ENCODE measurements around the gene GPATCH1.

GPATCH1 gene

DNA sequence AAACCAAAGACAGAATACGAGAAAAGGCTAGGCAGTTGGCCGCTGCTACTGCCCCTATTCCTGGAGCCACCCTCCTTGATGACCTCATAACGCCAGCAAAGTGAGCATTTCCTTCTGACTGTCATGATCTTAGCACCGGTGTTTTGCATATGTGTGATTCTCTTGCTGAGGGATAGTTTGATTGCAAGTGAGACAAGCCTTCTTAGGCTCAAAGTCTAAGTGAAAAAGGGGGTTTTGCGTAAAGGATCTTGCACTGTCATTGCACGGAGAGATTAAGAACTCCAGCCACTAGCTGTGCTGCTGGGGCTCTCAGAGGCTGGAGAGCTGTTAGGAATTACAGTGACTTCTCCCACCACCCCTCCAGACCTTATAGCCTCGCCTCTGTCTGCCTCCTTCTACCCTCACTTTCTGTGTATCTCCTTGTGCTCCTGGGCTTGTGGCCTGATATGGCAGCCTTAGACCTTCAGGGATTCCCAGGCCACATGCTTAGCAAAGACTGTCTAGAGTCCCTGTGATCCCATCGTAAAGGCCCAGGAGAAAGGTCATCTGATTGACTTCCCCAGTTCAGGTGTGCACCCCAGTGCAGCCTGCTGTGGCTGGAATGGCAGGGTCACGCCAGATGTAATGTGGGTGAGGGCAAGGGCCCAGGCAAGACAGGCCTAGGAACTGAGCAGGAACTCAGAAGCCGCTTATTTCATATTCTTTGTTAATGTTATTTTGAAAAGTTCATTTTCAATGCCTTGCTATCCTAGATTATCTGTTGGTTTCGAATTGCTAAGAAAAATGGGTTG lies 12.6 kb downstream of the GPATCH1 start:
- H3K9me3 ChIP-seq (ENCODE audit: severe bottlenecking), result no peaks in the 10 kb centered on the region
- peaks cover 63% of the 10 kb centered on the region for H3K36me3 ChIP-seq
- TF ChIP-seq, protein P1, sequence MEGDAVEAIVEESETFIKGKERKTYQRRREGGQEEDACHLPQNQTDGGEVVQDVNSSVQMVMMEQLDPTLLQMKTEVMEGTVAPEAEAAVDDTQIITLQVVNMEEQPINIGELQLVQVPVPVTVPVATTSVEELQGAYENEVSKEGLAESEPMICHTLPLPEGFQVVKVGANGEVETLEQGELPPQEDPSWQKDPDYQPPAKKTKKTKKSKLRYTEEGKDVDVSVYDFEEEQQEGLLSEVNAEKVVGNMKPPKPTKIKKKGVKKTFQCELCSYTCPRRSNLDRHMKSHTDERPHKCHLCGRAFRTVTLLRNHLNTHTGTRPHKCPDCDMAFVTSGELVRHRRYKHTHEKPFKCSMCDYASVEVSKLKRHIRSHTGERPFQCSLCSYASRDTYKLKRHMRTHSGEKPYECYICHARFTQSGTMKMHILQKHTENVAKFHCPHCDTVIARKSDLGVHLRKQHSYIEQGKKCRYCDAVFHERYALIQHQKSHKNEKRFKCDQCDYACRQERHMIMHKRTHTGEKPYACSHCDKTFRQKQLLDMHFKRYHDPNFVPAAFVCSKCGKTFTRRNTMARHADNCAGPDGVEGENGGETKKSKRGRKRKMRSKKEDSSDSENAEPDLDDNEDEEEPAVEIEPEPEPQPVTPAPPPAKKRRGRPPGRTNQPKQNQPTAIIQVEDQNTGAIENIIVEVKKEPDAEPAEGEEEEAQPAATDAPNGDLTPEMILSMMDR (IDR thresholded peaks at IDR 0.05; ENCODE audit: low read depth, low read length), result no peak
- no peak overlapping the region for H3K4me3 ChIP-seq (ENCODE audit: low read depth, low read length)
- no peak for DNase-seq
- H3K27me3 ChIP-seq (ENCODE audit: insufficient read depth, low read depth, severe bottlenecking), result no peaks in the 10 kb centered on the region
- H3K27ac ChIP-seq, result no peak overlapping the region

DNA sequence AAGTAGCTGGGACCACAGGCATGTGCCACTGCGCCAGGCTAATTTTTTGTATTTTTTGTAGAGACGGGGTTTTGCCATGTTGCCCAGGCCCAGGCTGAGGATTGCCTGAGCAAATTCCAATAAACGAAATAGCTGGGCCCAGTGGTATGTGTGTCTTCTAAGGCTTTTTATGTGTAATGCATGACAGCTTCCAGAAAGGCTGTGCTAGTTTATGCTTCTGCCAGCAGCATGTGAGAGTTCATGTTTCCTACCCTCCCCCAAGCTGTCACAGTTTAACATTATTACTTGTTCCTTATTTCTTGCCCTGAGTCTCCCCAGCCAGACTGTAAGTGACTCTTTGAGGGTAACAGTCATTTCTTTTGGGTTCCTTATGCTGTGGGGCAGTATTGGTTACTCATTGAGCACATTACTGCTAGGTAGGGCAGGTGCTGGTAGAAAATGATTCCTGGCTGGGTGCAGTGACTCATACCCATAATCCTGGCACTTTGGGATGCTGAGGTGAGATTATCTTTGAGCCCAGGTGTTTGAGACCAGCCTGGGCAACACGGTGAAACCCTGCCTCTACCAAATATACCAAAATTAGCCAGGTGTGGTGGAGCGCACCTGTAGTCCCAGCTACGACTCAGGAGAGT lies 13.6 kb downstream of the GPATCH1 start:
- Histone ChIP-seq H3K9me3 (ENCODE audit: severe bottlenecking) (no peaks in the 10 kb centered on the region), H3K36me3 (peaks cover 53% of the 10 kb centered on the region), H3K27ac (no peak overlapping the region), H3K4me3 (ENCODE audit: low read depth, low read length) (no peak overlapping the region), H3K27me3 (ENCODE audit: insufficient read depth, low read depth, severe bottlenecking) (no peaks in the 10 kb centered on the region)
- DNase-seq, result no peak
- TF ChIP-seq, protein P1 (IDR thresholded peaks at IDR 0.05; ENCODE audit: low read depth, low read length), result no peak

DNA sequence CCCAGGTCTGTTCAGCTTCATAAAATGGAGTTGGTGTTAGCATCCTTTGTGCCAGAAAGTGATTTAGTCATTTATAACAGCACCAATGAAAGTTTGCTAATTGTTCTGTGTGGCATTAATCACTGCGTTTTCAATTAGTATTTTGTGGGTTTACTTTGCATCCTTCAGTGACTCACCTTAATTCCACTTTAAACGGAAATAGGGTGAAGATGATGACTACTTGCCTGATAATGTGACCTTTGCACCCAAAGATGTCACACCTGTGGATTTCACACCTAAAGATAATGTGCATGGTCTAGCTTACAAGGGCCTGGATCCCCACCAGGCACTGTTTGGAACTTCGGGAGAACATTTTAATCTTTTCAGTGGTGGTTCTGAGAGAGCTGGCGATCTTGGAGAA lies 15.0 kb downstream of the GPATCH1 start:
- DNase-seq, result no peak
- H3K4me3 ChIP-seq (ENCODE audit: low read depth, low read length), result no peak overlapping the region
- no peaks in the 10 kb centered on the region for H3K9me3 ChIP-seq (ENCODE audit: severe bottlenecking)
- H3K36me3 ChIP-seq, result peaks cover 45% of the 10 kb centered on the region
- no peaks in the 10 kb centered on the region for H3K27me3 ChIP-seq (ENCODE audit: insufficient read depth, low read depth, severe bottlenecking)
- no peak overlapping the region for H3K27ac ChIP-seq
- TF ChIP-seq, protein P1 (IDR thresholded peaks at IDR 0.05; ENCODE audit: low read depth, low read length), result no peak

DNA sequence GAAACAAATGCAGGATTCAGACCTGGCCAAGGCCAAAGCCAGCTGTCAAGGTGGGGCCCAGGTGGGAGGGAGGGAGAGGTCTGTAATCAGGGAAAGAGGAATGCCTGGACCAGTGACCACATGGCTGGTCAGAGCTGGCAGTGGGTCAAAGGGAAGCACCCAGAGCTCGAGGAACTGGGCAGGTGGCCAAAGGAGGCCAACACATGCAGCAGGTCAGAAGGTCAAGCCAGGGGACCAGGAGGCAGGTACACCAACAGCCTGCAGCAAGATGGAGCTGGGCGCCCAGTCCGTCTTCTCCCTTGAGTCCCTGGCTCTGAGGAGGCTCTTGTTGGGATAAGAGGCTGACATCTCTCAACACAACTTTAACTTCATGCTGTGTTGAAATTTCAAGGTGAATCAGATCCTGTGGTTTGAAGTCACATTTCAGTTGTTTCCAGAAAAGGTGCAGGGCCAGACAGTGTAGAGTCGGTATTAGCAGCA lies 17.1 kb downstream of the GPATCH1 start:
- H3K36me3 ChIP-seq, result peaks cover 46% of the 10 kb centered on the region
- TF ChIP-seq, protein P1 (IDR thresholded peaks at IDR 0.05; ENCODE audit: low read depth, low read length), result no peak
- no peaks in the 10 kb centered on the region for H3K9me3 ChIP-seq (ENCODE audit: severe bottlenecking)
- no peak overlapping the region for H3K4me3 ChIP-seq (ENCODE audit: low read depth, low read length)
- DNase-seq, result no peak
- no peaks in the 10 kb centered on the region for H3K27me3 ChIP-seq (ENCODE audit: insufficient read depth, low read depth, severe bottlenecking)
- H3K27ac ChIP-seq, result no peak overlapping the region

DNA sequence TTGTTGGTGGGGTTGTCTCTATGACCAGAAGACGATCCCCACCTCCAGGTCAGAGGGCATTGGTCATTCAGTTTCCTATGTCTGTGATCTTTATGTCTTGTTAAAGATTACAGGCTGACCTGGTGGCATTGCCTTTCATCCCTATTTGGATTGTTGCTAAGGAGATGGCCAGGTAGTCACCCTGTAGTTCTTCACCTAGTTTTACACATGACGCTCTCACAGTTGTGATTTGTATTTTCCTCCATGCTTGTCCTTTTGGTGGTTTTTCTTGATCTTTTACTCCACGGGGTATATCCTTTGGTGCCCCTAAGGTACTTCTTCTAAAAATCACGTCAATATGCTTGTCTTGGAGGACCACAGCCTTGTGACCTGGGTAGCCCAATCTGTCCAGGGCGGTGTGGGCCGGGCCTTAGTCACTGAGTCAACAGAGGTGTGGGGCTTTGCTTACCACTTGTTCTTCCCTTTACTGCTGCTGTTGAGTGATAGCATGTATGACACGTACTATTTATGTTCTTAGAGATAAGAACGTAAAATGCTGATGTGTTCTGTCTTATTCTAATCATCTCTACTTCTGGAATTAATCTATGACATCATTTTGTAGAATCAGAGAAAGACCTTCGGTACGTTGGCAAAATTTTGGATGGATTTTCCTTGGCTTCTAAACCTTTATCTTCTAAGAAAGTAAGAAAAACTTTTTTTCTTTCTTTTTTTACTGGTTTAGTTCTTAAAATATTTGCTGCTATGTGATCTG lies 20.1 kb downstream of the GPATCH1 start:
- no peaks in the 10 kb centered on the region for H3K27me3 ChIP-seq (ENCODE audit: insufficient read depth, low read depth, severe bottlenecking)
- H3K9me3 ChIP-seq (ENCODE audit: severe bottlenecking), result no peaks in the 10 kb centered on the region
- peaks cover 31% of the 10 kb centered on the region for H3K36me3 ChIP-seq
- no peak for DNase-seq
- no peak overlapping the region for H3K4me3 ChIP-seq (ENCODE audit: low read depth, low read length)
- TF ChIP-seq, protein P1 (IDR thresholded peaks at IDR 0.05; ENCODE audit: low read depth, low read length), result no peak
- H3K27ac ChIP-seq, result no peak overlapping the region

Measured in WERI-Rb-1 (cell line).